GM20431 (cell line): ENCODE measurements around the gene ADCY7.

ENCODE experiments used
- in situ Hi-C: fragments of 300-500 bp; cut with MseI, MboI; formaldehyde crosslinking; loops from one replicate; pipeline ENCODE4 v1.15.0; 2020; ENCODE audit warnings: low sequenced_read_pairs; ENCODE audit not compliant: unreplicated experiment

Gene ADCY7

DNA sequence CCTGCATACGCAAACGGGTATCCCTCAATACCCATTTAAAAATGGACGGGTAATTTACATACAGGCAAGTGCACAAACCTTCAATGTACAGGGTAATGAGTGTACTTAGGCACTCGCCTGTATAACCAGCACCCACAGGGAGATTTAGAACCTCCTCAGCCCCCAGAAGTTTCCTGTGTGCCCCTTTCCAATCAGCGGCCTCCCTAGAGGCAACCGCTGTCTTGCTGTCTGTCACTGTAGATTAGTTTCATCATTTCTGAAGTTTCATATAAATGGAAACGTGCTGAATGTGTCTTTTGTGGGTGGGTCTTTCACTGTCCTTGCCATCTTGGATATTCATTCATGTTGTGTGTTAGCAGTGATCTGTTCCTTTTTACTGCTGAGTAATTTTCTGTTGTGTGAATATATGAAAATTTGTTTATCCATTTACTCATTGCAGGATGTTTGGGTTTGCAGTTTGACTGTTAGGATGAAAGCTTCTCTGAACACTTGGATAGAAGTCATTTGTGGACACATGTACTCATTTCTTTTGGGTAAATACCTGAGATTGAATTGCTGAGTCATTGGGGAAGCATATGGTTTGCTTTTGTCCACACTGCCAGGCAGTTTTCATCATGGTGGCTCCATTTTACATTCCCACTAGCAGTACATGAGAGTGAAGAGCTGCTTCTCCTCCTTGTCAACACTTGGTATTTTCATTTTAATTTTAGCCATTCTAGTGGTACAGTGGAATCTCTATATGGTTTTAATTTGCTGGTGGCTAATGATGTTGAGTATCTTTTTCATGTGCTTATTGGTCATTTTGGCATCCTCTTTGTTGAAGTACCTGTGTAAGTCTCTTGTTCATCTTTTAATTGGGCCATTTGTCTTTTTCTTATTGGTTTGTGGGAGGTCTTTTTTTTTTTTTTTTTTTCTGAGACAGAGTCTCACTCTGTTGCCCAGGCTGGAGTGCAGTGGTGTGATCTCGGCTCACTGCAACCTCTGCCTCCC, 2.1 kb upstream of the ADCY7 start:
- in situ Hi-C loops, result no loop called here

DNA sequence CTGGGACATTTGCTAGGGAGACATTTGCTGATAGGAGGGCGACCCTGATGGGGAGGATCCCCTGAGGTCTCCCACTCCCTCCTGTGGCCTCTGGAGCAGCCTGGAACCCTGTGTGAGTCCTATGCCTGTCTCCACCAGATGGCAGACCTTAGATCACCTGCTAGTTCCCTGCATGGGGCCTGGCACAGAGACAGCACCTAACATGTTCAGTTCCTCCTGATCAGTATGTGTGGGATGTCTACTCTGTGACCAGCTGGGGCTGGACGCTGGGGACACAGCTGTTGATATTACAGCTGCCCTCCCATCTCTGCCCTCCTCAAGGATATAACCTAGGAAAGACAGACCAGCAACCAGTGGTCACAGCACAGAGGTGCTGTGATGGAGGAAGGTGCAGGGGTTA, 1.1 kb upstream of the ADCY7 start:
- in situ Hi-C loops, result no loop called here

DNA sequence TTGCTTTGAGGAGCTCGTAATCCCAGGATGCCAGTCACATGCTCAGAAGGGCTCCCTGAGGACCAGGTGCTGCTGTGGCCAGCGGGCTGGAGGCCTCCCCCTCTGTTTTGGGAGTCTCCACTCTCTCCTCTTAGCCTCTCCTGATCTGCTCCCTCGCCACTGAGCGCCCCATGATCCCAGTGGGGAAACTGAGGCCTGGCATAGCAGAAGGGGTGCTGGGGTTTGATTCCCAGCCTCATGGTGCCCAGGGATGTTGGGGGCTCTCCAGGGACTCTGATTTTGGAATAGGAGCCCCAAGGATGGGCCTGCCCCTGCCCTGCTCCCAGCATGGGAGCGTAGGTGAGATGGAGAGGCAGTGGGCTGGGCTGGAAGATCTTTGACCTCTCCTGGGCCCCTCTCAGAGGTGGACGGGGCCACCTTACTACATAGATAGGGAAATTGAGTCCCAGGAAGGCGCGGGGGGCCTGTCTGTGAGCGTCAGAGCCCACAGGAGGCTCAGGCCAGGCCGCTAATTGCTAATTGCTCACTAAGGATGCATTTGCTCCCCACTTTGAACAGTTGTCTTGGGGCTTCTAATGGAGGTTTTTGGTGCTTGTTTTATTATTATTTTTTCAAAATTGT, 525 bp upstream of the ADCY7 start:
- in situ Hi-C loops, result no loop called here

DNA sequence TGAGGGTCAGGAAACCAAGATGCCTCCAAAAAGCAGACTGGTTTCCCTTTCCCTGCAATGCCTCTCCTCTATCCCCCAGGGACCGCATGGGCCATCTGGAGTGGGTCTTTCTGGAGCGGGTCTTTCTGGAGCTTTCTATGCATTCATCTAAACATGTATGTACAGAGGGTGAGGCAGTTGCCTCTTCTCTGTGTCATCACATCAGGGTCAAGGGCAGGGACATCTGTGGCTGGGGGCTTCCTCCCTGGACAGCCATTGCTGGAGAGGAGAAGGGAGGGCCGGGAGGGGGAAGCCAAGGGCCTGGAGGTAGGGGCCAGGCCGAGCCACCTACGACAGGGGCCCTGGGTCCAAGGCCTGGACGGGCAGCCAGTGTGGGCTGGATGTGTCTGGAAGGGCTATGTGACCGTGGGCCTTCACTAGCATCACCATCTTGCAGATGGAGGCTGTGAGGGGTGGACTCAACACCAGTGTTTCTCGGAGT, 840 bp downstream of the ADCY7 start:
- in situ Hi-C loops, result no loop called here

DNA sequence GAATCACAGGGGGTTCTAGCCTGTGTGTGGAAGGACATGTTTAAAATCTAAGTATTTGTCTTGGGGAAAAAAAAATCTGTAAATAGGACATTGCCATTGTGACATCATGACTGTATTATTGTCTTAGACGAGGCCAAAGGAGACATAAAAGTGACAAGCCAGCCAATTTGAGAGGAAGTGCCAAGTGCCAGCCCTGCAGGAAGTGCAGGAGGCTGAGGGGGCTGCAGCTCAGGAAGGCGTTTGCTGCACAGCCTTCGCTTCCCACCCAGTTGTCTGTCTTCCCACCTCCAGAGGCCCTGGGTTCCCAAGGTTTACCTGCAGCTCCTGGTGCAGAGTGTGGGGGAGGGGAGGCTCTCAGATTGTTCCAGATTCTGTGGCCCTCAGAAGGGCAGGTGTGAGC, 1.3 kb downstream of the ADCY7 start:
- in situ Hi-C loops, result no loop called here

DNA sequence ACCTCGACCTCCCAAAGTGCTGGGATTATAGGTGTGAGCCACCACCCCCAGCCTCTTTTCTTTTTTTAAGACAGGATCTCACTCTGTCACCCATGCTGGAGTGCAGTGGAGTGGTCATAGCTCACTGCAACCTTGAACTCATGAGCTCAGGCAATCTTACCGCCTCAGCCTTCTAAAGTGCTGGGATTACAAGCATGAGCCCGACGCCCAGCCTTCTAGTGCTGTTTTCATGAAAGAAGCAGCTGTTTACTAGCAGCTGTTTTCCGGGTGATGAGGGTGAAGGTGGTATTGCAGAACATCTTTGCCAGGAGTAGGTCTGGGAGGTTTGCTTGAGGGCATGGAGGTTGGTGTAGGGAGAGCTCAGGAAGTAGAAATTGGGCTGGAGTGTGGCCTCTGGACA, 2.0 kb downstream of the ADCY7 start:
- in situ Hi-C loops, result no loop called here

DNA sequence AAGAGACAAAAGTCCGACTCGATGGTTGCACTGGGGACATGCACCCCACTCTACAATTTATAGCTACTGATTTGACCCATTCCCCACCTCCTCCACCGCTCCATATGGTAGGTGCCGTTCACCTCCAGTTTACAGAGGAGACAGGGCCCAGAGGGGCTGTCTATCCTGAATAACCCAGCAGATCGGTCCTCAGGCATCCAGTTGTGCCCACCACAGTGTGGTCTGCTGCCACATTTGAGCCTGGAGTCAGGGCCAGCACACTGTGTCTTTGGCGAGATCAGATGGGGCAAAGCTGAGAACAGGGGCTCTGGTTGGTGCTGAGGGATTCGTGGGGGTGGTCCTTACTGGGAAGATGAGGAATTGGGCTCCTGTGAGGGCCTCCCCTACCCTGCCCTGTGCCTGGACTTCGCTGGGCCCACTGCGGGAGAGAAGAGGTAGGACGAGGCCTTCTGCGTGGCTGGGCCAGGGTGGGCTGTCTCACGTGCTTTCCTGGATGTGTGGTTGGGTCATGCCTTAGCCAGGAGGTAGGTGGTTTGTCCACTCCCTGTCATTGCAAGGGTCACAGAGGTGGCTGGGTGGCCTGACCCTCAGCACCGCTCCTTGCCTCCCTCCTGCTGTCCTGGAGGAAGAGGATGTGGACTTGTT, 2.8 kb downstream of the ADCY7 start:
- in situ Hi-C loops, result no loop called here

DNA sequence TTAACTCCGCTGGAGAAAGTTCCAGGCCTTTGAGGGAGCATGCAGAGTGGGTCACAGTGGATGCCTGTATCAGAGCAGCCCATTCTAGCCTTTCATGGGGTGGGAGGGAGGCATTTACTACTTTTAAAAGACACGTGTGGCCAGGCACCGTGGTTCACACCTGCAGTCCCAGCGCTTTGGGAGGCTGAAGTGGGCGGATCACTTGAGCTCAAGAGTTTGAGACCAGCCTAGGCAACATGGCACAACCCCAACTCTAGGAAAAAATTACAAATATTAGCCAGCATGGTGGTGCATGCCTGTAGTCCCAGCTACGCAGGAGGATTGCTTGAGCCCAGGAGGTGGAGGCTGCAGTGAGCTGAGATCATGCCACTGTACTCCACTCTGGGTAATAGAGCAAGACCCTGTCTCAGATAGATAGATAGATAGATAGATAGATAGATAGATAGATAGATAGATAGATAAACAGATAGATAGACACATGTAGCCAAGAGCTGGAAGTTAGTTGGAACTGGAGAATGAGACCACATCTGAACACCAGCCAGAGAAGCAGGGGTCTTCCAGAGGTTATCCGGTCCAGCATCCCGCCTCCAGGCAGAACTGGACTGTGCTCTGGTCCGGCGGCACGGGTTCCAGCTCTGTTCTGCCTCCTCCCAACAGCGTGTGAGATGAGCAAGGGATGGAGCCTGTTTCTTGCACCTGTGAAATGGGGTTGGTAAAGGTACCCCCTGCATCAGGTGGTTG, 3.6 kb downstream of the ADCY7 start:
- in situ Hi-C loops, result no loop called here

DNA sequence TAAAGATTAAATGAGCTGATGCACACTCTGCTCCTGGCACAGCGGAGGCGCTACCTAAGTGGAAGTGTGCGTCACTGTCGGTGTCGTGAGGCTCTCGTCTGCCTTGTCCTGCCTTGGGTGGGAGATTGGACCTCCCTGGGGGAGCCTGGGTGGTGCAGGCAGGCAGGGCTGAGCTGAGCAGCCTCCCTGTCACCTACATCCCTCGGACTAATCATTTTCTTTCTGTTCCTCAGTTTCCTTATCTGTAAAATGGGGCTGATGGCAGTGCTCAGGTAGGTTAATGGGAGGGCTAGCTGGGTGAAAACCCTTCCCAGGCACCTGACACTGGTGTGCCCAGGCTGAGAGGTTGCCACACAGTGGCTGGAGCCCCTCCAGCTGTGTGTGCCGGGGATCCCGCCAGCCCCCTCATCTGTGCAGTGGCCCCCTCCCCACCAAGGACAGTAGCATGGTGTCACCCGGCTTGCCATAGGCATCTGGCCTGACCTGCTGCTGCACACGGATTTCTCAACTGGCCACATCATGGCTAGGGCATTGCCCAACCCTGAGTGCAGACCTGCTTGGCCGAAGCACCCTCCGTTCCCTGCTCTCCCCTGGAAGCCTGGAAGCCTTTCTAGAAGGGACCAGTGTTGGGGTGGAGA, 4.3 kb downstream of the ADCY7 start:
- in situ Hi-C loops, result no loop called here

DNA sequence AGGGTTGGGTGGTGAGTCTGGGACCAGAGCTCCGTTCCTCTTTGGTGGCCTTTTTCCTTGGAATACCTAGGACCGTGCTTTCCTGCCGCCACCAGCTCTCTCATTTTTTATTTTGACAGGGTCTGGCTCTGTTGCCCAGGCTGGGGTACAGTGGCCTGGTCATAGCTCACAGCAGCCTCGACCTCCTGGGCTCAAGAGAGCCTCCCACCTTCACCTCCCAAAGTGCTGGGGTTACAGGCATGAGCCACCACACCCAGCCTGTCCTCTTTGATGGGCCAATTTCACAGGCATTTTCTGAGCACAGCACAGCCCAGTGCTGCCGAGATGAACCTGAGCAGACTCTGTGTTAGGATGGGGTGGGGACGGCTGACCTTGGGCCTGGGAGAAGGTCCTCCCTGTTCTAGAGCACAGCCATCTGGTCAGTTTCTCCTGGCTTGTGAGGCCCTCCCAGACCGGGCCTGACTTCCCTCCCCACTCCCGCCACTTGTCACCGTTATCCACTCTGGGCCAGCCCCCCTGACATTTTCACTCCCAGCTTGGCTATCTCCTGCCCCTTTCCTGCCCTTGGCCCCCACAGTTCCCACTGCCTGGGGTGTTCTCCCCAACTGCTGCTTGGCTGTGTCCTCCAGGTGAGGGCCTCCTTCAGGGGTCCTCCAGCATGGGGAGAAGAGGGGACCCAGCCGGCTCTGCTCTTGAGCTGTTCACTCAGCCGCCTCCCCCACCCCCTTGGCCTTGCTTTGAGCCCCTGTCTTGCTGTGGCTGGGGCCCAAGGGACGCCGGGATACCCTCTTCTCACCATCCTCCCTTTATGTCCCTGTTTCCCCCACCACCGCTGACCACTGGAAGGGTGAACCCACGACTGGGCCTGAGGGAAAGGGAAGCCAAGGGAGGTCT, 5.0 kb downstream of the ADCY7 start:
- in situ Hi-C loops, result no loop called here

DNA sequence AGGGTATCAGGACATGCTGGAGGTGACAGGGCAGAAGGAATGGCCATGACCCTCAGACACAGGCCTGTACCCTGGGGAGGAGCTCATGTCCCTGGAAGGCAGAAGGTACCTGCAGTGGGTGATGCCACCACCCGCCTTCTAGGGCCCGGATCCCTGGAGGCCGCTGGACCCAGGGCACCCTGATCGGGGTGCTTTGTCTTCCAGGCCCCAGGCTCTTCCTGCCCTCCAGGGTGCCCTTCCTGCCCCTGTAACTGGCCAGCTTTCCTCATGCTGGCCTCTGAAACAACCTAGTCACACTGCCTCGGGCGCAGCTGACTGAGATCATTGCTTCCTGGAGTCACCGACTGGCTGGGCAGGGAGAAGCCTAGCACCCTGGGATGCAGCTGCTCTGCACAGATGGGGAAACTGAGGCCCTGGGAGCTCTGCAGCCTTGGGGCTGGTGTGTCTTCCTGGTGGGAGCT, 5.8 kb downstream of the ADCY7 start:
- in situ Hi-C loops, result no loop called here

DNA sequence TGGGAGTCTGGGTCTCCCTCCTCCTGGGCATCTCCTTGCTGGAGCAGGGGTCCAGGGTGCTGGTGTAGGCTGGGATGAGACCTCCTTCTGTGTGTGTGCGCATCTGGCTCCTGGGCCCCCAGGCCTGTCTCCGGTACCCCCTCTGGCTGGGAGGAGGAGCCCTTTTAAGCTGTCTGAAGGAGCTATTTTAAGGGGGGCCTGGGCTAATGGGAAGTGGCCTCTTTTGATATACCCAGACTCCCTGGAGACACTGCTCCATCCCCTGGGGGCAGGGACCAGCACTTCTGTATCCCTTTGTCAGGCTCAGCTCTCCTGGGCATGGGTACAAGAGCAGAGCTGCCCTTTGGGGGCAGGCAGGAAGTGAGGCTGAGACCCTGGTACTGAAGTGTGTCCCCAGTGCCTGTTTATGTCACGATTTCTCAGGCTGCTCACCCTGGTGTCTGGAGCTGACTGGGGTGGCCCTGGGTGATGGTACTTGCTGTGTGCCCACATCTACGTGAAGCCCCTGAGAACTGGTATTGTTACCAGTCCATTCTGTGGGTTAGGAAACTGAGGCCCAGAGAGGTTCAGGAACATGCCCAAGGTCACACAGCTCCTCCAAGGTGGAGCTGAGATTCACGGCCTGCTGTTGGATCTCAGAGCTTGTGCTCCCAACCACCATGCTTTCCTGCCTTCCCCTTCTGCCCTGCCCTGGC, 6.5 kb downstream of the ADCY7 start:
- in situ Hi-C loops, result no loop called here

DNA sequence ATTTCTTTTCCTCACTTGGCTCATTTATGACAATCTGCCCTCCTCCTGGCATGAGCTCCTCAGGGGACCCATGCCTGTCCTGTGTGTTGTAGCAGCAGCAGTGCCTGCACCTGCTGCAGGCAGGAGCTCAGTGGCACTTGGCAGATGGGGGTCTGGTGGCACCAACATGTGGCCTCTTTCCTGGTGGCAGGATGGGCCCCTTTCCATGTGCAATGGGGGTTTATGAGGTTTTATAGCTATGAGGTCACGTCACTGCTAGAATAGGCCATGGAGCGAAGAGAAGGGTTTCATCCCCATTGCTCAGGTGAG, 7.0 kb downstream of the ADCY7 start:
- in situ Hi-C loops, result no loop called here

DNA sequence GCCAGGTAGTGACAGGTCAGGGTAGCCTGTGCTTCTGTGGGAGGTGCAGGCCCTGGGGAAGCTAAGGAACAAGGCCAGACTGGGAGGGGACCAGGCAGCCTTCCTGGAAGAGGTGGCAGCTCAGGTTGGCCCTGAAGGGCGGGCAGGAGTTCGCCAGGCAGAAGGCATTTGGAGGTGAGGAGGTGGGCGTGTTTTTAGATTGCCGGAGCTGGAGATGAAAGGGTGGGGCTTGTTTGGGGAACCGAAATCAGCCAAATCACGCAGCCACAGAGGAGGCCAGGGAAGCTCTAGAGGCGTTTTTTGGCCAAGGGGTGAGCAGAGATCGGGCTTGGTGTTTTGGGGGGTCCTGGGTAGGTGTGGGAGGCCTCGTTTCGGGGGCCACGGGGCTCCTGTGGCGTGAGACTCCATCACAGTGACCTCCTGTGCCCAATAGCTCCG, 7.6 kb downstream of the ADCY7 start:
- in situ Hi-C loops, result no loop called here

DNA sequence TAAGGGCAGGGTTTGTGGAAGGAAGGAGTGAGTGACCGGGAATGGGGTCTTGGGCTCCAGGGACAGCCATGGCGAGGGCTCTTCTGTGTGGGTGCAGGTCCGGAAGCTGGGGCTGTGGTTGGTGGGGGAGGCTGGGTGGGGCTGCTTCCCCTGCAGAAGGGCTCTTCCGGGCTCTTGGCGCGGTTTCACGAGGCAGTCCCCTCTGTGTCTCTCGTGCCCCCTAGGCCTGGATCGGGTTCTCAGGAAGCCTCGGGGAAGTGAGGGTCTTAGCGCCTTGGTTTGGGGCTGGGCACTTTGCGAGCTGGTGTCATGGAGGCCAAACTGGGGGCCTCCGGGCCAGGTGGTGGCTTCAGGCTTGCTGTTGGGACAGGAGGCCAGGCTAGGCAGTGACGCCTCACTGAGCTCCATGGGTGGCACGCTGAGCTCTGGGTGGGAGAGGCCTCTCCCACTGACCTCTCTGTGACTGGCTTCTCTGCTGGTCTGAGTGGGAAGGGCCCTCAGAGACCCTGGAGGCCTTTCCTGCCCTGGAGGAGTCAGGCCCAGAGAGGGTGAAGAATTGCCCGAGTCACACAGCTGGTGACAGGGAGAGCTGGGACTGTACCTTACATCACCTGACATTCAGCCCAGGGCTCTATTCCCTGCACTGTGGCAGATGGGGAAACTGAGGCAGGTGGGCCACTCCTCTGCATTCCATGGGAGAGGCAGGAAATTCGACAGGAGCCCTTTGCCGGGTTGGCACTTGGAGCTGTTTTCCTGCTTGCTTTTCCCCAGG, 8.2 kb downstream of the ADCY7 start:
- in situ Hi-C loops, result no loop called here

DNA sequence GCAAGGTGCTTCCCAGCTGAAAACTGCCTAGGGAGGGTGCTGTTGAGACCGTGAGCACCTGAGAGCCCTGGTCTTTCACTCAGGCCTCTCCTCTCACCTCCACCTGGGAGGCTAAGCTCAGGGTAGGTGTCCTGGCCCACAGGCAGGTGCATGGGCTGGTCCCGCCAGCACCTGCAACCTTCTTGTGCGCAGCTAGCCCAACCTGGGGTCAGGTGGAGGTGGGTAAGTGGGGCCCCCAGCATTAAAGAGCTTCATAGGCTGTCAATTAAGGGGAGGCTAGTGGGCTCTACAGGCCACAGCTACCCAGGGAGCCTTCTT, 8.7 kb downstream of the ADCY7 start:
- in situ Hi-C loops, result no loop called here

DNA sequence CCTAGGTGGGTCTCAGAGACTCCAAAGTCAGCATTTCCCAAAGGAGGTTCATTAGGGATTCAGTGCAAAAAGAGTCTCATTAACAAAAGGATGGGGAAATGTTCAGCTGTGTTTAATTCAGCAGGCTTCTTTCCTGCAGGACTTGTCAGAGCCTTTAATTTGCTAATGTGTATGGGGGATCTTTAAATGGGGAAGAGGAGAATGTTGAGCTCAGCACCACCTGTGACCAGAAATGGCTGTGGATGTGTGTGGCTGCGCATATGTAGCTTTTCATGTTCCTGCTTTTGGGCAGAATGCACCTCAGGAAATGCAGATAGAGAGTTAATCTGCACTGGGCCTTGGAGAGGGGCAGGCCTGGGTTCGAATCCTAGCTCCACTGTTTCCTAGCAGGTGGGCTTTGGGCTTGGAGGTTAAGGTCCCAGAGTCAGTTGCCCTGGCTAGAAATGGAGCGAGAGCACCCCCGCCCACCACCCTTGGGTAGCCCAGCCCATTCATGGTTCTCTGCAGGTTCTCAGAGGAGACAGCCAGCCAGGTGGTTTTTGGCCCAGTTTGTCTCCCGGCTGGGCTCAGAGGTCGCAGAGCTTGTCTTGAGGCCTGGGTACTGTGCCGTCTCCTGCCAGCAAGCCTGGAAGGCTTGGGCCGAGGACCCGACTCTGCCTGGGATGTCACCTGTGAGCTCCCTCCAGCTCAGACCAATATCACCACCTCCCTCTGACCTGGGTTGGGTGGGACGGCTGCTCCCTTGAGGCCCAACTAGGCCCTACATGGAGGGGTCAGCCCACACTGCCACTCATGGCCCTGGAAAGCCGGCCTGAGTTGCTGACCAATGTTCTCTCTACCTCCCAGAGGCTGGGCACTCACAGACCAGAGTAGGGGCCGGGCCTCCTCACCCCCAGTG, 9.3 kb downstream of the ADCY7 start:
- in situ Hi-C loops, result no loop called here
